NCI-H1417 treated with DMSO at 0.1 percent for 48 hours (cell line): Measurements from ENCODE around the gene TSACC.

Experiments
- DNase-seq: peaks from one replicate; lab custom pipeline; 2025; lab: John Stamatoyannopoulos, UW

TSACC gene

GRCh38 chr1:156376958-156377919 lies 38.9 kb downstream of the TSACC start:
- DNase-seq: no peak

GRCh38 chr1:156378557-156378956 lies 40.2 kb downstream of the TSACC start:
- DNase-seq: no peak

- DNase-seq: no peak
Measured at GRCh38 chr1:156379420-156380165, 41.3 kb downstream of the TSACC start.

GRCh38 chr1:156382561-156382960 lies 44.2 kb downstream of the TSACC start:
- DNase-seq: no peak

- DNase-seq: no peak
Measured at GRCh38 chr1:156383023-156383422, 44.7 kb downstream of the TSACC start.

GRCh38 chr1:156384007-156384406 lies 45.7 kb downstream of the TSACC start:
- no peak for DNase-seq

GRCh38 chr1:156384658-156385057 lies 46.3 kb downstream of the TSACC start:
- DNase-seq: no peak

- peak; percentile 19 for DNase-seq
Measured at GRCh38 chr1:156385534-156386031, 47.3 kb downstream of the TSACC start.

GRCh38 chr1:156386134-156386901 lies 48.0 kb downstream of the TSACC start:
- no peak for DNase-seq

GRCh38 chr1:156386949-156387869 lies 48.9 kb downstream of the TSACC start:
- DNase-seq: no peak

DNA sequence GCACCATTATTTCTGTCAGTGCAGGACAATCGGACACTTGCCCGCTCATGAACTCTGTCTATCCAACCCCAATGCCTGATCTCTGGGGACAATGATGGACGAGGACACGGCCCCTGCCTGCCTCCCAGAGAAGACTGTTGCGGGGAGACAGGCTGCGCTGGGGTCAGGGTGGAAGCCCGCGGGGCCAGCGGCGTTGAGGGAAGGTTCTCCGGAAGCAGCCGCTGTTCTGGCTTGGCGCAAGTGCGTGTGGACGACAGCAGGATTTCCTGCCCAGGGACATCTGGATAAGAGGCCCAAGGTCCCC lies 49.5 kb downstream of the TSACC start:
- no peak for DNase-seq

GRCh38 chr1:156388174-156389137 lies 50.1 kb downstream of the TSACC start:
- no peak for DNase-seq

DNA sequence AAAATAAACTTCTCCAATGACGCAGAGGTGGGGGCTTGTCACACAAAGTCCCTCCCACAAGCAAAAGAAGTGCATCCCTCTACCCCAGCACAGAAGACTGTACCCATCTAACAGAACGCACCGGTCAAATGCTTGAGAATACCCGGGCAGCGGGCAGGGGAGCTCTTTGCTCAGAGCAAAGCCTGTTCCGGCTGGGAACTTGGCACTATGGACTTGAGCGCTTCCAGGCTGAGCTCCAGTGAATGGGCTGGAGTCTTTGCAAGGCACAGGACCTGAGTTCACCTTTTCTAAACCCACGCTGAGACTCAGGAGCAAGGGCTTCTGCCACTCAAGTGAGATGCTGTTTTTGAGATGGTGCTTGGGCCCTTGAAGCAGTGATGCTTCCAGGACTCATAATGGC lies 51.0 kb downstream of the TSACC start:
- no peak for DNase-seq

DNA sequence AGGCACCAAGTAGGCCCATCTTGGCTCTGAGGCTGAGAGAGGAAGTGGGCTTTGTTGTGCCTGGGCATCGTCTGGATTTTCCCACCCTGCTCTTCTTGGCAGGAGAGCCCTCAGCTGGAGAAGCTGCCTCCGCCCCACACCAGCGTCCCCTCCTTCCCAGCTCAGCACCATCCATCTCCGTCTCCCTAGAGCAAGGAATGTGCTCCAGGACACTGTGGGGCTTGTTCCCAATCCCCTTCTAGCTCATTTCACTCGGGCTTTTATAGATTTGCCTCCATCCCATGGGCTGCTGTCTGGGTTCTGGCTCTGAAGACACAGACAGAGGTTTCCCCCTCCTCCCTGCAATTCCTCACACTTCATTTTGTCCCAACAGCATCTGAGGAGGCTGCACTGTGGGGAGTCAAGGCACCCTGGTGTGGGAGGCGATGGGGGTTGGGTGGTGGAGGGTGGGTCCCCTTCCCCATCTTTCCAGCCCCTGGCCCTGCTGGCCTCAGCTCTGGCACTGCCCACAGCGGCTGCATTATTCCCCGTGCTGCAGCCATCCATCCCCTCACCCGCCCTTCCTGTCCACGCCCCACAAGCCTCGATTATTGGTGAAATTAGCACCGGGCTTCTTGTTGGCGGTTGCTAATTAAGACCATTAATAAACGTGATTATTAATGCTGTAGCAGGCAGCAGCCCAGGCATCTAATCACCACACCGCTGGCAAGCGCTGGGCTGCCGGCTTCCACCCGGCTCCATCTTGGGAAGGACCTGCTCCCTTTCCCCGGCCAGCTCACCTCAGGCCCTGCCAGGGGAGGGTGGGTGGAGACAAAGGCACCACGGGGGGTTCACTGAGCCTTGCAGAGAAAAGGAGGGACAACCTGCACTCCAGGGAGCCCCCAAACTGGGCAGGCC lies 52.4 kb downstream of the TSACC start:
- DNase-seq: no peak

DNA sequence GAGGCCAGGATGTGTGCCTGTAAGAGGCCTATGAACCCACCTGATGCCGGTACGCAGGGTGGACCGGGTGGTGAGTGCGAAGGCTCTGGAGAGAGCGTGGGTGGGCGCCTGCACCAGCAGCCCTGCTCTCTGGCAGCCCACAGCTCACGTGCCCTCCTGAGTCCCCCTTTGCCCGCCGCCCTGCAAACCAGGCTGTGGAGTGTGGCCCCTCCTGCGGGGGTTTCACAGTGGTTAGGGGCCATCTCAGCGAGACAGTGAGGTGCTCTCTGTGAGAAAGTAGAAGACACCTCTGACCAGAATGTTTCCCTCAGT lies 53.0 kb downstream of the TSACC start:
- no peak for DNase-seq

GRCh38 chr1:156391701-156392100 lies 53.4 kb downstream of the TSACC start:
- DNase-seq: no peak

DNA sequence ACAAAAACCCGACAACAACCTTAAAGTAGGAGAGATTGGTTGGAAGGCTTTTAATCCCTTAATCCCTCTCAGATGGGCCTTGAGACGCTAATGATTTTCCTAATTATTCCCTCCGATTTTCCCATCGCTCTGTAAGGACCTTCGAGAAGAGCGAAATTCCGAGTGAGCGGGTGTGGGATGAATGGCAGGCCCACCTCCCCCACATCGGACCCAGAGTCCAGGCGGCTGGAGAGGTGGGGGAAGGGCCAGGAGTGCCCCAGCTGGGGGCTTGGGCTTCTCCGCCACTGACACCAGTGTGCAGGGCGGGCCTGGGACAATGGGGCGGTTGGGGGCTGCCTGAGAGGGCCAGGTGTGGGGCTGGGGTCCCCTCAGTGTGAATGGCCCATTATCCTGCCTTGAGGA lies 54.1 kb downstream of the TSACC start:
- no peak for DNase-seq

DNA sequence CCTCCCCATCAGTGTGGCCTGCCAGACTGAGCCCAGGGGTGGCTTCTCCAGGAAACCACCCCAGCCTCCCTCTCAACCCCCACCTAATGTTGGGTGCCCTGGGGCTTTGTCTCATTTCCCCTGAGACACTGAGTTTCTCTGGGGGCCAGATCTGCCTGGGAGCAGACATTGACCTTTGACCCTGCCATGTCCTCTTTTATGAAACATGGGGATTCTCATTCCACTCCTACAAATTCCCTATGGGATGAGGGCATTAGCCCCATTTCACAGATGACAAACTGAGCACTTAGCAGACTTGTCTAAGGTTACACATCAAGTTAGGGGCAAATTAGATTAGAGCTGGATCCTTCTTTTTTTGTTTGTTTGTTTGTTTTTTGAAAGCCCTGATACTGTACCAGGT lies 54.8 kb downstream of the TSACC start:
- DNase-seq: no peak

- no peak for DNase-seq
Measured at GRCh38 chr1:156394082-156394481, 55.8 kb downstream of the TSACC start.
